Large intestine (tissue), 3 donors: ENCODE results near the gene NR6A1. TPM values are rescaled to one million over a fixed set of nuclear protein-coding genes. Genes with fewer than 3 reads are reported as not detected.
"Not testable (repeated sequence)": the region's sequence is repeated elsewhere in the genome, so short reads cannot be mapped to it uniquely, and the experiment has no call there.

Source experiments
- DNase-seq, 2 donors: peaks; one replicate each; pipeline versions ENCODE4 v3.0.0 to v3.0.0-alpha.2; 2013
- H3K27ac ChIP-seq: one replicate; pipeline ENCODE4 v1.5.1; 2013; ENCODE audit warnings: low read length
- H3K27me3 ChIP-seq: 2 replicates; pipeline ENCODE4 v1.6.1; 2013; ENCODE audit warnings: low read length; ENCODE audit not compliant: control insufficient read depth, insufficient read depth
- H3K36me3 ChIP-seq: 2 replicates; pipeline ENCODE4 v1.6.1; 2013; ENCODE audit warnings: low read length; ENCODE audit not compliant: control insufficient read depth, insufficient read depth
- H3K4me1 ChIP-seq: one replicate; pipeline ENCODE4 v1.6.1; 2013; ENCODE audit warnings: low read length; ENCODE audit not compliant: control insufficient read depth, insufficient read depth
- H3K4me3 ChIP-seq: one replicate; pipeline ENCODE4 v1.5.1; 2013; ENCODE audit warnings: low read length
- H3K9me3 ChIP-seq: one replicate; pipeline ENCODE4 v1.6.1; 2013; ENCODE audit warnings: mild to moderate bottlenecking, low read depth, low read length, moderate library complexity; ENCODE audit not compliant: control insufficient read depth
- WGBS: methylation state at CpG from one replicate; pipeline ENCODE4 v1.1.5; 2013; ENCODE audit warnings: low lambda C conversion rate; ENCODE audit not compliant: insufficient coverage; 5-methylcytosine and 5-hydroxymethylcytosine counted together
- polyA plus RNA-seq: library from polyadenylated mRNA; unstranded; fragments of 120-200 nt; gene quantifications from one replicate; pipeline ENCODE4 v1.2.1, GENCODE V29; 2013

The NR6A1 gene
- polyA plus RNA-seq, 1 donor: 5.0 TPM

DNA sequence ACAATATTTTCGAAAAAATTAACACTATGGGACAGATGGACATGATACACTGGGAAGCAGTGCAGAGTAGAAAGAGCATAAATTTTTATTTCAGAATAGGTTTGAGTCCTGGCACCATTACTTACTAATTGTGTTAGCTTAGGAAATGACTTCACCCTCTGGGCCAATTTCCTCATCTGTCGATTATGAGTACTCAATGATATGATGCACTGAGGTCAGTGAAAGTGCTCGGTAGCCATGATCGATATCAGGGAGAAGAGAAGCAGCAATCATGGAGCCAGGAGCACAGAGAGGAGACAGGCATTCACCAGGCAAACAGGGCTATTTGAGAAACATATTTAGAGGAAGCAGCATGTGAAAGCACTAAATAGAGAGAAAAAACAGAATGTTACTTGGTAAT, 29.4 kb downstream of the NR6A1 start:
- no peaks in the 10 kb centered on the region for H3K4me1 ChIP-seq
- 60% methylated on average over 2 of the region's 4 CpGs for WGBS
- H3K36me3 ChIP-seq: no peaks in the 10 kb centered on the region
- no peak for DNase-seq
- H3K27ac ChIP-seq: no peak overlapping the region
- no peaks in the 10 kb centered on the region for H3K27me3 ChIP-seq
- H3K9me3 ChIP-seq: no peaks in the 10 kb centered on the region
- H3K4me3 ChIP-seq: no peak overlapping the region

DNA sequence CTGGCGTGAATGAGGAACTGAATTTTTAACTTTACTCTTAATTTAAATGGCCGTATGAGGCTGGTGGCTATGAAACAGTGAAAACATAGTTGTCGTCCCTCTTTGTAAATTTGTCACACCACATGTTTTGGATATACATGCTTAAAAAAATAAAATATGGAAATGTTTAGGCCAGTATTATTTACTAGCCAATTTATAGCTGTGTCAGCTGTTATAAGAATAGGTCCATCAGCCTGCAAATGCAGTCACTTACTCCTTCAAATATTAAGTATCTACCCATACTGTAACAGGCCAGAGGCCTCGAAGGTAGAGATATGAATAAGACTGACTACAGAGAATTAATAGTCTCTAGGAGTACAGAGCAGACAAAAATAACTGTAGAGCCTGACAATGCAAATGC, 30.0 kb downstream of the NR6A1 start:
- Histone ChIP-seq H3K4me1 (no peaks in the 10 kb centered on the region), H3K36me3 (no peaks in the 10 kb centered on the region), H3K27ac (no peak overlapping the region), H3K27me3 (no peaks in the 10 kb centered on the region), H3K4me3 (no peak overlapping the region), H3K9me3 (no peaks in the 10 kb centered on the region)
- 100% methylated on average over 2 of the region's 4 CpGs for WGBS
- DNase-seq: no peak

DNA sequence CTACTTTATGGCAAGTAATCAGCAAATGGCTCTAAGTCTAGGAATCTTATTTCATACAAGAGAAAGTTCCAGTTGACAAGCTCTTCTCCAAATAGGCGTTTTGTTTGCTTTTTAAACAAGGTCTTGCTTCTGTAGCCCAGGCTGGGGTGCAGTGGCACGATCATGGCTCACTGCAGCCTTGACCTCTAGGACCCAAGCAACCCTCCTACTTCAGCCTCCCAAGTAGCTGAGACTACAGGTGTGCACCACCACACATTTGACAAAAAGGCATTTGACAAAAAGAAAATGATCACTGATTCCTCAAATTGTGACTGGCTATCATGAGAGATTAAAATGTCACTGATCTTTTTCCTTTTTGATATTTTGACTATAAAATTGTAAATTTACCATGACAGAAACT, 31.8 kb downstream of the NR6A1 start:
- no peaks in the 10 kb centered on the region for H3K9me3 ChIP-seq
- WGBS: no CpG with 5 or more reads among the region's 2 CpGs
- peaks cover 3% of the 10 kb centered on the region for H3K4me1 ChIP-seq
- no peaks in the 10 kb centered on the region for H3K27me3 ChIP-seq
- no peak for DNase-seq
- no peak overlapping the region for H3K4me3 ChIP-seq
- no peaks in the 10 kb centered on the region for H3K36me3 ChIP-seq
- H3K27ac ChIP-seq: no peak overlapping the region

GRCh38 chr9:124738075-124738474, 33.0 kb downstream of the NR6A1 start:
- not testable (repeated sequence) for H3K36me3 ChIP-seq, H3K4me3 ChIP-seq, H3K27me3 ChIP-seq, H3K27ac ChIP-seq, H3K9me3 ChIP-seq, DNase-seq
- peaks cover 13% of the 10 kb centered on the region for H3K4me1 ChIP-seq
- 100% methylated on average over 1 of the region's 7 CpGs for WGBS

GRCh38 chr9:124735121-124735520, 36.0 kb downstream of the NR6A1 start:
- no peak overlapping the region for H3K4me3 ChIP-seq
- H3K9me3 ChIP-seq: no peaks in the 10 kb centered on the region
- H3K27me3 ChIP-seq: no peaks in the 10 kb centered on the region
- H3K4me1 ChIP-seq: peaks cover 14% of the 10 kb centered on the region
- no peak overlapping the region for H3K27ac ChIP-seq
- no peaks in the 10 kb centered on the region for H3K36me3 ChIP-seq
- DNase-seq: no peak

- not testable (repeated sequence) for H3K27me3 ChIP-seq, DNase-seq, H3K9me3 ChIP-seq, H3K4me3 ChIP-seq, H3K36me3 ChIP-seq
- no CpG with 5 or more reads among the region's 7 CpGs for WGBS
- Histone ChIP-seq H3K4me1 (peaks cover 14% of the 10 kb centered on the region), H3K27ac (peak overlapping the region; percentile 70)
Observed at GRCh38 chr9:124734741-124735083, 36.4 kb downstream of the NR6A1 start.

- Histone ChIP-seq H3K27ac (peak overlapping the region; percentile 70), H3K4me3 (no peak overlapping the region), H3K9me3 (no peaks in the 10 kb centered on the region), H3K4me1 (peaks cover 14% of the 10 kb centered on the region), H3K27me3 (no peaks in the 10 kb centered on the region), H3K36me3 (no peaks in the 10 kb centered on the region)
- WGBS: 95% methylated on average over 3 of the region's 14 CpGs
- peak; percentile 80 to 91 for DNase-seq
Observed at GRCh38 chr9:124733964-124734740, 37.0 kb downstream of the NR6A1 start.

- no peaks in the 10 kb centered on the region for H3K9me3 ChIP-seq
- H3K4me1 ChIP-seq: peaks cover 14% of the 10 kb centered on the region
- no CpG with 5 or more reads among the region's 2 CpGs for WGBS
- H3K27ac ChIP-seq: no peak overlapping the region
- H3K4me3 ChIP-seq: no peak overlapping the region
- no peaks in the 10 kb centered on the region for H3K36me3 ChIP-seq
- no peaks in the 10 kb centered on the region for H3K27me3 ChIP-seq
- no peak for DNase-seq
Observed at GRCh38 chr9:124730772-124731171, 40.3 kb downstream of the NR6A1 start.

- H3K4me1 ChIP-seq: peaks cover 12% of the 10 kb centered on the region
- H3K36me3 ChIP-seq: no peaks in the 10 kb centered on the region
- no peak overlapping the region for H3K4me3 ChIP-seq
- 100% methylated on average over 1 of the region's 1 CpG for WGBS
- no peaks in the 10 kb centered on the region for H3K27me3 ChIP-seq
- H3K9me3 ChIP-seq: no peaks in the 10 kb centered on the region
- H3K27ac ChIP-seq: no peak overlapping the region
- no peak for DNase-seq
Observed at GRCh38 chr9:124726886-124727285, 44.2 kb downstream of the NR6A1 start.

- H3K27me3 ChIP-seq: no peaks in the 10 kb centered on the region
- peaks cover 15% of the 10 kb centered on the region for H3K4me1 ChIP-seq
- peak overlapping the region; percentile 49 for H3K27ac ChIP-seq
- H3K4me3 ChIP-seq: no peak overlapping the region
- no peaks in the 10 kb centered on the region for H3K9me3 ChIP-seq
- WGBS: no CpG with 5 or more reads among the region's 5 CpGs
- no peaks in the 10 kb centered on the region for H3K36me3 ChIP-seq
- DNase-seq: peak; percentile 16 to 58
Observed at GRCh38 chr9:124725068-124725452, 46.1 kb downstream of the NR6A1 start.

GRCh38 chr9:124724415-124725067, 46.6 kb downstream of the NR6A1 start:
- 0% methylated on average over 1 of the region's 3 CpGs for WGBS
- DNase-seq: peak in 1 of 2 donors; percentile 13
- peaks cover 15% of the 10 kb centered on the region for H3K4me1 ChIP-seq
- peak overlapping the region; percentile 49 for H3K27ac ChIP-seq
- H3K4me3 ChIP-seq: no peak overlapping the region
- no peaks in the 10 kb centered on the region for H3K27me3 ChIP-seq
- H3K9me3 ChIP-seq: no peaks in the 10 kb centered on the region
- no peaks in the 10 kb centered on the region for H3K36me3 ChIP-seq
